HL-60 (cell line): ENCODE data around the gene LHX2.

ENCODE experiments used
- CTCF ChIP-seq: IDR thresholded peaks from one replicate; pipeline ENCODE4 v1.5.1; 2011; ENCODE audit warnings: low read length, control low read depth, inconsistent platforms; ENCODE audit not compliant: insufficient read depth
- POLR2AphosphoS5 ChIP-seq: IDR thresholded peaks from 2 replicates; pipeline ENCODE4 v1.6.1; 2012; ENCODE audit warnings: low read depth
- REST ChIP-seq: IDR thresholded peaks from 2 replicates; pipeline ENCODE4 v1.6.1; 2012; ENCODE audit warnings: low read depth; ENCODE audit not compliant: insufficient replicate concordance
- SPI1 ChIP-seq: IDR thresholded peaks from 2 replicates; pipeline ENCODE4 v1.6.1; 2012; ENCODE audit warnings: low read depth, mild to moderate bottlenecking, borderline replicate concordance

GRCh38 chr9:124078641-124079040, 67.1 kb downstream of the LHX2 start:
- TF ChIP-seq CTCF (no peak), POLR2AphosphoS5 (no peak), REST (no peak), SPI1 (no peak)
